HG03139 (cell line): Measurements from ENCODE around the gene DAPP1.
A peak's percentile ranks its signal among the peaks of the same experiment; 100 is the strongest.
"Not testable (repeated sequence)": the region's sequence is repeated elsewhere in the genome, so short reads cannot be mapped to it uniquely, and the experiment has no call there.

Experiments used
- ATAC-seq: cut with Tn5 transposase; IDR thresholded peaks from one replicate; pipeline ENCODE4 v1.9.1; 2021; ENCODE audit not compliant: unreplicated experiment

DAPP1 gene, protein sequence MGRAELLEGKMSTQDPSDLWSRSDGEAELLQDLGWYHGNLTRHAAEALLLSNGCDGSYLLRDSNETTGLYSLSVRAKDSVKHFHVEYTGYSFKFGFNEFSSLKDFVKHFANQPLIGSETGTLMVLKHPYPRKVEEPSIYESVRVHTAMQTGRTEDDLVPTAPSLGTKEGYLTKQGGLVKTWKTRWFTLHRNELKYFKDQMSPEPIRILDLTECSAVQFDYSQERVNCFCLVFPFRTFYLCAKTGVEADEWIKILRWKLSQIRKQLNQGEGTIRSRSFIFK

DNA sequence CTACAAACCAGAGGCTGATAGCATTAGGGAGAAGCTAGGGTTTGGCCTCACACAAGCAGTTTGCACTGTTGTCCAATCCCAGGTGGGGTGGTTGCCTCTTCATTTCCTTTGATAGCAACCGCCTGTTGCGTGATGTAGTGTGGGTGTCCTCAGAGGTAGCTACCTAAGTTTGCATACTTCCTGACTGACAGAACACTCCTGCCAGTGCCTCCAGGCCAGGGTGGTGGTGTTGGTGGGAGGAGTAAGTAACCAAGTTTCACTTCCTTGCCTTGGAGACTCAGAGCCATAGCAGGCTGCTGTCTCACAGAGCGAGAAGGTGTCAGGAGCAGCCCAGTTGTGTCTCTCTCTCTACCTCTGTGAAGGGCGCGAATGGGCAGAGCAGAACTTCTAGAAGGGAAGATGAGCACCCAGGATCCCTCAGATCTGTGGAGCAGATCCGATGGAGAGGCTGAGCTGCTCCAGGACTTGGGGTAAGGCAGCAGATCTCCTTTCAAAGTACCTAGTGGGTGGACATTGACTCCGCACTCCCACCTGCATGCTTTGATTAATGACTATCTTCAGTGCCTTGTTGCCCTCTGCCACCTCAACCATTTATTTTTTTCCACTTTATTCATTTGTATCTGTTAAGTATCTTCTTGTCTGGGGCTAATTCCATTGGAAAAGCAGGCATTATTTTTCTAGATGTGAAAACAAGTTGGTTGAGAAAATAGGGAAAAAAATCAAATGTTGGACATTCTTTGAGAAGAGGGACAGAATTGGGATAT, at the start of gene DAPP1:
Gene DAPP1, plus strand, starts transcription at position 283 of the 764 bp plus-strand sequence. Its CDS starts 87 bp downstream, at position 370.
- ATAC-seq, result peak; percentile 97

DNA sequence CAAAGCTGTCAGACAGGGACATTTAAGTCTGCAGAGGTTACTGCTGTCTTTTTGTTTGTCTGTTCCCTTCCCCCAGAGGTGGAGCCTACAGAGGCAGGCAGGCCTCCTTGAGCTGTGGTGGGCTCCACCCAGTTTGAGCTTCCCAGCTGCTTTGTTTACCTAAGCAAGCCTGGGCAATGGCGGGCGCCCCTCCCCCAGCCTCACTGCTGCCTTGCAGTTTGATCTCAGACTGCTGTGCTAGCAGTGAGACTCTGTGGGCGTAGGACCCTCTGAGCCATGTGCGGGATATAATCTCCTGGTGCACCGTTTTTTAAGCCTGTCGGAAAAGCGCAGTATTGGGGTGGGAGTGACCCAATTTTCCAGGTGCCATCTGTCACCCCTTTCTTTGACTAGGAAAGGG, 45.8 kb upstream of the DAPP1 start:
- not testable (repeated sequence) for ATAC-seq

DNA sequence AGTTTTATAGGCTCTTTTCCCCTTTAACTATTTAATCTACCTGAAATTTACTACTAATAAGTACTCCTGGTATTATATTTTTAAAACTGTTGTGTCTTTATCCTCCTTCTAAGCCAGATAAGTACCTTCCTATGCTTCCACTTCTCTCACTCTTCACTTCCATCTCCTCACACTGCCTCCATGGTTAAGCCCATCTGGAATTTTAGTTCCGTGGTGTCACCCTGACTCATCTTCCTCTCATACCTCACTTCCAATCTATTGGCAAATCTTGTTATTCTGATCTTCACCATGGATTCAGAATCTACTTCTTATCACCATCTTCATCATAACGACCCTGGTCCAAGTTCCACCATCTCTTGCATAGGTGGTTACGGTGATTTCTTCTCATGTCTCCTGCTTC, 32.7 kb upstream of the DAPP1 start:
- ATAC-seq, result no peak

DNA sequence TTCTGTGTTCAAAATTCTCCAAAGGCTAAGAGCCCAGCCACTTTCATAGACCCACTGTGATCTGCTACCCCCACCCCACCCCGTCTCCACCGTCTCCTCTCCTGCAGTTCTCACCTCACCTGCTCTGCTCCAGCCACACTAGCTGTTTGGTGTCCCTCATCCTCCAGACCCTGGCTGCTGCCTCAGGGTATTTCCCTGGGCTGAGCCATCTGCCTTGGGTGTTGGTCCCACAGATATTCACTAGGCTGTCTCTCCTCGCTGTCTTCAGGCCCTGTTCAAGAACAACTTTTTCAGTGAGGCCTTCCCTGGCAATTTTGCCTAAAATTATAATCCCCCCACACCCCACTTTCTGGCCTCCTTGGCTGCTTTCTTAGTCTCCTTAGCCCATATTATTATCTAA, 31.8 kb upstream of the DAPP1 start:
- ATAC-seq, result no peak

DNA sequence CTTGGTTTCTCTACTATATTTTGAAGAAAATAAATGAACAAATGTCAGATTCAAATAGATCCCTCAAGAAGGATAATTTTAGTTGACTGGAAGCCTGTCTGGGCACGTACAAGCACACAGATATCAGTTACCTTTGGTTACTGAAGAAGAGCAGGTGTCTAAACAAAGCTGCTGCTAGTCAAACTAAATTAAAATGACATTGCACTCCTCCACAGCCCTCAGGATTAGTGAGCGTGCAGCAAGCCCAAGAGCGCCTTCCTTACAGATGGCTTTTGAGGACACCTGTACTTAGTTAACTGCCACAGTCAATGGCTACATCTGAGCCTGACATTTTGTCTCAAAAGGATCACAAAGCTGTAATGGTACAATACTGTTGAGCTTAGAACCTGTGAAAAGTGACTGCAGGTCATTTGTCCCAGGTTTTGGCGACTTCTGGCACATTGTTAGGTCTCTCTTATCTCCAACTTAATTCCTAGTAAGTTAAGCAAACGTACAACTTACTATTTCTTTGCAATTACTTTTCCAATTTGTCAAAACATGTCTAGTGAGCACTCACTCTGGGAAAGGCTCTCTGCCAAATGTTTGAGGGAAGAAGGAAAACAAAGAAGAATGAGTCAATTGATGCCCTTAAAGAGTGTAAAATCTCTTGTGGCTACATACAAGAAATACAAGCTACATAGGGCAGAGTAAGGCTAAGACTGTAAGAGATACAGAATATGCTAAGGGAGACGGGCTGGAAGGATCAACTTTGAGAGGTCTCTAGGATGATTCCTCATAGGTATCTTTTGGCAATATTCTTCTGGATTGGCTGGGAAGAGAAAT, 25.6 kb upstream of the DAPP1 start:
- no peak for ATAC-seq

DNA sequence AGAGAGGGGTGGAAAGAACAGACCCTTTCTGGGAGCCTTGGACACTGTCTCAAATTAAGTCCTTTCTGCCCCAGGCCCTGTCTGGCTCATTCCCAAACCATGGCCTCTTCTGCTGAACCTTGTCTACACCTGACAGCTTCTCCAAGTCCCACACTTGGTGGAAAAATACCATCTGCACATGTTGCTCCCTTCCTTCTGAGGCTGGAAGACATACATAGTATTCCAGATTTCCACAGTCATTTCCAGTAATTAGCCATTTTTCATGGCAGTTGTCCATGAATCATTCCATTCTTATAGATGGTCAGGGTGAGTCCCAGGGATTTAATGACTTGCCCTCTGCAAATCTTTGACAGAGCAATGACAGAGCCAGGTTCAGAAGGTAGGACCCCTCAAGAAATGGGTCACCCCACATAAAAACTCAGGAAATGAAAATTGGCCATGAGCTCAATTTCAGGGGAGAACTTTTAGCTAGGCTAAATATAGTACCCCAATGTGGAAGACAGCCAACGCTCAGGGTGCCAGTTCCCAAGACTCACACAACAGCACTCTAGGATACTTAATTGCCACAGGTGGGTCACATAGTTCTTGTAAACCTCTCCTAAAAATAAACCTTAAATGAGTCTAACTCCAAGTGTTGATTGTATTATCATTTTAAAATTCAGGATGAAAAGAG, 16.2 kb upstream of the DAPP1 start:
- no peak for ATAC-seq

DNA sequence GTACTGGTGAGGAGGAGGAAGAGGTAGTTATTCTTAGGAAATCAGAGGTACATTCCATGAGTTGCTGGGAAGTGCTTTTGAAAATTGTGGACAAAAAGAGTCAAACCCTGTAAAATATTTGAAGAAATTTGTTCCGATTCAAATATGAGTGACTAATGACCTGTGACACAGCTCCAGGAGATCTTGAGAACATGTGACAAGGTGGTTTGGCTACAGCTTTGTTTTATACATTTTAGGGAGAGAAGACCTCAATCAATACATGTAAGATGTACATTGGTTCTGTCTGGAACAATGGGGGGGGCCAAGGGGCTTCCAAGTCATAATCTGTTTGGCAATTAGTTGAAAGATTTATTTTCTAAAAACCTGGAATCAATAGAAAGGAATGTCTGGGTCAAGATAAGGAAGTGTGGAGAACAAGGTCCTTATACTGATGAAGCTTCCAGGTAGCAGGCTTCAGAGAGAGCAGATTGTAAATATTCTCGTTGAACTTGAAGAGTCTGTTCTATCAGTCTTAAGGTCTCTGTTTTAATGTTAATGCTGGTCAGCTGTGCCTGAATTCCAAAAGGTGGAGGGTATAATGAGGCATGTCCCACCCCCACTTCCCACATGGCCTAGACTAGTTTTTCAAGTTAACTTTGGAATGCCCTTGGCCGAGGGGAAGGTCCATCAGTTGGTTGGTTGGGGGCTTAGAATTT, 15.5 kb upstream of the DAPP1 start:
- no peak for ATAC-seq

DNA sequence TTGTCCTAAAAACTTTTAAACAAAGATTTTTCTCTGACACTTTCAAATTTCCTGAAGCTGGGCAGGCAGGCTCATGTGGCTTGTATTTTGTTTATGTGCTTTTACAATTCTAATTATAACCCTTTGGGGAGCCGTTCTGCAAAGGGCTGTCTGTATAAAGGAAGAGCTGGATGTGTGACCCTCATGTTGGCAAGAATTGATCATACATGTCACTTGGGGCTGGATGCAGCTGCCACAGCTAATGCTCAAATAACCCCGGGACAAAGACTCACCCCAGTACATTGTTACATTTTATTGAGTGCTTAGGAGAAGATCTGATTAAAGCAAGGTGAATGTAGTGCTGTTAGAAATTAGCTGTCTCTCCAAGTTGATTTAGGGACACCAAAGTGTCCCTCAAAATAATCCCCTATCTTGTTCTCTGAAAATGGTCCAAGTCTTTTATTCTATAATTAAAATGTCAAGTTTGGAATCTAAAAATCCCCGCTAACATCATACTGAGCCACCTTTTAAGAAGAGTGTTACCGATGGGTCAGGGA, 13.0 kb upstream of the DAPP1 start:
- ATAC-seq, result no peak

DNA sequence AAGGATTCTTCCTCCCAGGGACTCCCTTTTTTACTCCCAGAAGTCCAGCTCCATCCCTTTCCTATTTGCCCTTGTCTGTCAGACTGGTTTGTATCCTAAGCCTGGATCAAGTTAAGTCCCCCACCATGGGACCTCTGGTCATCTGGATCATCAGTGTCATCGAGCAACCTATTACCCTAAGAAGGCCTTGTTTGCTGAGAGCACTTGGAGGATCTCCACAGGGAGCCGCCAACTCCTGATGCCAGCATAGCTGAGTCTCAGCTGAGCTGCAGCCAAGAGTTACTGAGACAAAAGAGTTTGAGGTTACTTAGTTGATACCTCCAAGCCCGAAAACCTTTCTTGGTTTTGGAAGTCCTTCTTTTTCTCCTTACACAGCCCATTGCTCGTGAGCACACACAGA, 10.1 kb upstream of the DAPP1 start:
- no peak for ATAC-seq

DNA sequence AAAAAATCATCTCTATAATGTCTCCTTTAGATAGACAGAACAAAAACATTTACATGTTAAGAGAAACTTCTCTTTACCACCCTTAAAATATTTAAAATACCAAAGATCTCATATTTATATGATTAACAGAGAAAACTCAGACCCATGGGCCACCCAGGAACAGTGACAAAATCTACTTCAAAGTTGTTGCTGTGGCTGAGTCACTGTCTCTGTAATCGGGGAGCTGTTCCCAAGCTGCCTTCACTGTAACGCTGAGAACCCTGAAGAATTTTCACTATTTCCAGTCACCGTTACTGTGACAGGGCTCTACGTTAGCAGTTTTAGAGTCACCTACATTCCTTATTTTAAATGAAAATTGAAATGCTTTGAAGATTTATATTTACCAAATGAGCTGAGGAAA, 9.0 kb upstream of the DAPP1 start:
- ATAC-seq, result no peak

DNA sequence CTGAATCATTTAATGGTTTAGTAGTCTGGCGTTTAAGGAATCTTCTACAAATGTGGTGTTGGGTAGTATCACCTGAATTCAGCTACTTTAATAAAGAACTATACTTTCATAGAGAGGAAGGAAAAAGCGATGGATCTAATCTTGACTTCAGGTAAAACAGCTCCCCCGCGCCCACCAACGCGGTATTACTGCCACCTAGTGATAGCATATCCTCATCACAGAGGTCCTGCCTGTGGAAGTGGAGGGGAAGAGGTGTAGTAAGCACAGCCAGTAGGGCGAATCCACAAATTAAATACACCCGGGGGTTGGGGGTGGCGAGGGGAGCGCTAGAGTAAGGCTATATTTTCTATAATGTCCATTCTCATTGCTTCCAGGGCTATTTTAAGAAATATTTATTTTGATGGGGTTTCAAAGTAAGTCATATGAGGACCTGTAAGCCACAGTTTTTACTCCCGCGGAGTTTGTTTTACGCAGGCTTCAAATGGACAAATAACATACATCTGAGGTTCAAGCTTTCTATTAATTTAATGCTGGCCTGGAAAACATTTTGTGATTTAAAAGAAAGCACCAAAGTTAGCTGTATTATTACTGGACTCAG, 8.3 kb upstream of the DAPP1 start:
- ATAC-seq, result peak; percentile 76

DNA sequence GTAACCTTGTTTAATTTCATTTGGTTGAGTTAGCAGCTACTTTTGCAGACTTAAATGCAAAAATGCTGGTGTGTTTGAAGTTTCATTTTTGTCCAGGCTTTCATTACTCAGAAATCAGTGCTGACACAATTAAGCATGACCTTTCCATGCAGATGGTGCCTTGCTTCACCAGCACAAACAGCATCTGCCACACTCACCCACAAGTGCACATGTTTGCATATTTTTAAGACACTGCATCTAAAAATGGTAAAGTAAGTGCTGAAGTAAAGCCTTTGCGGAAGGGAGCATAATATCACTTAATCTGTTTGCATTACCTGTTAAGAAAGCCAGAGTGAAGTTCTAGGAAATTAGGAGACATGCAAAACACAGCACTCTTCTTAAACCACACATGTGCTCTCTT, 7.3 kb upstream of the DAPP1 start:
- no peak for ATAC-seq

DNA sequence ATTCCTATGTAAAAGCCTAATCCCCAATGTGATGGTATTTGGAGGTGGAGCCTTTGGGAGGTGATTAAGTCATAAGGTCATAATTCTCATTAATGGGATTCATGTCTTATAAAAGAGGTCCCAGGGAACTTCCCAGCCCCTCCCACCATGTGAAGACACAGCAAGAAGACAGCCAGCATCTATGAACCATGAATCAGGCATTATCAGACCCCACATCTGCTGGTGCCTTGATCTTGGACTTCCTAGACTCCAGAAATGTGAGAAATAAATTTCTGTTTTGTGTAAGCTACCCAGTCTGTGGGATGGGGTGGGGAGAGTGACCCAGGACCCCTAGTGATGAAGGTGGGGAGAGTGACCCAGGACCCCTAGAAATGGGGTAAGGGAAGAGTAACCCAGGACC, 6.1 kb upstream of the DAPP1 start:
- ATAC-seq, result no peak

DNA sequence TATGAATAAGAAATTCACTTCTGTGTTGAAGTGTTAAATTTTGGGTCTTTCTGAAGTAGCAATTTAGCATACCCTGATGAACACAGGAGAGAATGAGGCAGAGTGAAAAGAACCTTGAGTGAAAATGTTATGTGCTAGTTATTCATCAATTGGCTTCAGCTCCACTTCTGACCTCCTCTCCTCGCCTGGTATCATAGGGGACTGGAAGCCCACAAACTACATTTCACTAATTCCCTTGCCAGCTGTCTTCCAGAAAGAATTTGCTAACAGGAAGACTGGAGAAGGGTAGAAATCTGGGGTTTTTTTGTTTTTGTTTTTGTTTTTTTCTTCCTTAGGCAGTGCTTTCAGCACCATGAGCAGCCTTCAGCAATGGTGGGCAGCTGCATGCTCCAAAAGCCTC, 5.5 kb upstream of the DAPP1 start:
- no peak for ATAC-seq

DNA sequence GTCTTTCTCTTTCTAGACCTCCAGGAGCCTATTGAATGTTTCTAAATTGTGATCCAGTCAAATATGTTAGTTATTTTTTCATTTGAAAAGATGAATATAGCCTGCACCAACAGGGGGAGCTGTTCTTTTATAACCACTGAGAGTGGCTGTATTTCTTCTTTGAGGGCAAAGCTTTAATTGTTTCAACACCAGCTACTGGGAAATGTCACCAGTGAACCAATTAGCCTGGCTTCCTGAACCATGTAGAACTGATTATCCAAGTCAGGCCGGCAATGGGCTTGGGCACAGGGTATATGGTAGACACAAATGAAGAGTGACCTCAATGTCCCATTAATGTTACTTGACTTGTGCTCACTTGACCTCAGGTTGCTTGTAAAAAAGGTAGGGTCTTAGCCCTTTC, 4.8 kb upstream of the DAPP1 start:
- no peak for ATAC-seq

DNA sequence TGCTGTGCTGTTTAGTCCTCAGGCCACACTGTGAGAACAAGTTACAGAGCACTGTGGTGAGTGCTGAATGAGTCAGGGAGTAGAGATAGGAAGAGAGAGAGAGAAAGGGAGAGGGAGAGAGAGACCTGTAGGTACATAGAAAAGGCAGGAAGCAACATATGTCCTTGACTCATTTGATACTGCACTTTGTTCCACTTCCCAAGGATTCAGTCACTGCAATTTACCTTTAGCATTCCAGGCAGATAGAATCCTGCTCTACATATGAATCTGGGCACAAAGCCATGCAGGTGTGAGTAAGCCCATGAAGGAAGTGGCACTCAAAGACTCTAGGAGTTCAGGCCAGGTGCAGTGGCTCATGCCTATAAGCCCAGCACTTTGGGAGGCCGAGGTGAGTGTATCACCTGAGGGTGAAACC, 1.0 kb upstream of the DAPP1 start:
- ATAC-seq, result no peak

DNA sequence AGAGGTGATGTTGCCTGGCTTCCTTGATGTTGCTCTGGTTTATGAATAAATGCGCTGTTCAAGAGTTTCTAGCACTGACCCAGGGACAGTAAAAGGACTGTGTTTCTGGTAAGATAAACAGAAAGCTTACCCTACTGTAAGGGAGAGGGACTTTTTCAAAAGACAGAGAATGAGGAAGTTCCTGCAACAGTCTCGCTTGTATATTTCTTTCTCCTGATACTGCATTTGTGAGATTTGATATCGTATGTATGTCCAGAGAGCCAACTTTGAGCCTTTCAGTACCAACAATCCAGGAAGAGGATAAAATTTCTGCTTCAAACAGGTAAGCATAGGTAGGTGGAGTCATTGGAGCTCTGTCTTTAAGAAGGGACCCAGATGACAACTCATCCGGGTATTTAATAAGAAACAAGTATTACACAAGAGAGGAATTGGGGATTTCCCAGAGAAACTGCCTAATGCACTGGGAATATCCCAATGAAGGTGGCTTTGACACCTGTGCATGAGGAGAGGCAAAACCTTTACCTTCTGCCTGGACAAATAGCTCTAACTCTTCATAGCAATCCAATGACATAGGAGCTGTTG, 773 bp downstream of the DAPP1 start:
- no peak for ATAC-seq

DNA sequence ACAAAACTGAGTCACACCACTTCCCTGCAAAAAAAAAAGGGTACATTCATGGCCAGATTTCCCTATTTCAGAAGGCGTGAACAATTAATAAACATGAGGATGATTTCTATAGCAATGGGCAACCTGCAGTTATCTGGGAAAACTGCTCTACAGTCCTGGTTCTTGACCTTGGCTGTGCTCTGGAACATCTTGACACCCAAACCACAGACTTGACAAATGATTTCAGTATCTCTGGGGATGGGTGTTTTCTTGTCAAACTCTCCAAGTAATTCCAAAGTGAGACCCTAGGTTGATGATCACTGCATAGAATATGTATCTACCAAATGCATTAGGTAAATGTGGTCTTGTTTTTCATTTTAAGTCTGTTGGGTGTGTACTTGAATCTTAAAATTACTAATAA, 2.0 kb downstream of the DAPP1 start:
- no peak for ATAC-seq

DNA sequence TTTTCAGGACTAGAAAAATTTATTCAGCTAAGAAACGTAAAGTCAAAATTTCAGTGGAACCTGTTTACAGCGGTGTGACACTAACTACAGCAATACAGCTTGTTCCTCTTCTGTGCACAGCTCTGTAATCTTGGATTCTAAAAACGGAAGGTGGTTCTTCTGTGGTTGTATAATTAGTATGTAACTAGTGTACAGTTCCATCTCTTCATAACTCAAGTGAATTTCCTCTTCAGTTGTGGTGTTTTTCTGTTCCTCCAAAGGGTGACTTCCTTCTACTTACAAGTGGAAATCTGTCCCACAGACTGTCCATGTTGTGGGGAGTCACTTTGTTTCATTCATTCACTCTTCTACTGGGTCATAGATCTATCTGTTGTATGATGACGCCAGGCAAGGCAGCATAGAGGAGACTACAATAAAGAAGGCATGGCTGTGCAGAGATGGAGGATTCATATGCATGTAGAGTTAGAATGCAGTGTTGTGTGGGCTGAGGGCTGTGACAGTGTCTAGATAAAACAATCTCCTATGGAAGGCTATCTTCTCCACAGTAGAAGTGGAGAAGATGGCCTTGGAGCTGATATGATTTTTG, 5.4 kb downstream of the DAPP1 start:
- ATAC-seq, result peak; percentile 83
